Measurements from ENCODE around the gene TERT.

Gene TERT

GRCh38 chr5:1278656-1279442 lies 16.0 kb downstream of the TERT start (continued):
- no peak for TF ChIP-seq ZNF16 (tag by site-specific recombination; IDR thresholded peaks at IDR 0.05; ENCODE audit: low read depth)
- TF ChIP-seq ZNF580 (tag by site-specific recombination; IDR thresholded peaks at IDR 0.05), result no peak
- no peak for TF ChIP-seq ZNF114 (tag by site-specific recombination; IDR thresholded peaks at IDR 0.05)
- no peak for TF ChIP-seq ZNF362 (tag by site-specific recombination; IDR thresholded peaks at IDR 0.05)
- TF ChIP-seq ZNF558 (tag by site-specific recombination; IDR thresholded peaks at IDR 0.05), result no peak
- TF ChIP-seq ZBTB6 (tag by site-specific recombination; IDR thresholded peaks at IDR 0.05), result no peak

GRCh38 chr5:1278216-1278615 lies 16.7 kb downstream of the TERT start:
- no peak overlapping the region for H3K27ac ChIP-seq (ENCODE audit: extremely low read depth, low read depth, low read length)
- H3K4me3 ChIP-seq (ENCODE audit: low read depth, low read length), result no peak overlapping the region
- no peaks in the 10 kb centered on the region for H3K9me3 ChIP-seq (ENCODE audit: control insufficient read depth, insufficient read depth, low read depth, low read length)
- no peak for TF ChIP-seq ZBTB20 (tag by site-specific recombination; IDR thresholded peaks at IDR 0.05)
- TF ChIP-seq ZNF311 (tag by site-specific recombination; IDR thresholded peaks at IDR 0.05; ENCODE audit: borderline replicate concordance), result 0 out of 2 replicates have a peak, but pooled peaks have one; percentile 46
- no peak for TF ChIP-seq PRDM2 (tag by site-specific recombination; IDR thresholded peaks at IDR 0.05; ENCODE audit: borderline replicate concordance)
- H3K4me1 ChIP-seq (ENCODE audit: control insufficient read depth, insufficient read depth, low read length), result no peaks in the 10 kb centered on the region
- H3K36me3 ChIP-seq (ENCODE audit: control insufficient read depth in 2 of 2, insufficient read depth in 1 of 2, low read length in 2 of 2), result peaks cover 0 to 6% of the 10 kb centered on the region in 2 experiments; a peak in 1 of 3 replicates
- POLR2A ChIA-PET, result no interaction called here
- CTCF ChIA-PET, result no interaction called here

GRCh38 chr5:1277781-1278180 lies 17.1 kb downstream of the TERT start:
- ChIA-PET CTCF (no interaction called here), POLR2A (no interaction called here)
- Histone ChIP-seq H3K36me3 (ENCODE audit: control insufficient read depth in 2 of 2, insufficient read depth in 1 of 2, low read length in 2 of 2) (peaks cover 0 to 6% of the 10 kb centered on the region in 2 experiments; a peak in 1 of 3 replicates), H3K9me3 (ENCODE audit: control insufficient read depth, insufficient read depth, low read depth, low read length) (no peaks in the 10 kb centered on the region), H3K4me1 (ENCODE audit: control insufficient read depth, insufficient read depth, low read length) (no peaks in the 10 kb centered on the region), H3K27ac (ENCODE audit: extremely low read depth, low read depth, low read length) (no peak overlapping the region), H3K4me3 (ENCODE audit: low read depth, low read length) (no peak overlapping the region)
- TF ChIP-seq ZNF600 (tag by site-specific recombination; IDR thresholded peaks at IDR 0.05), result no peak
- TF ChIP-seq ZNF518A (tag by site-specific recombination; conservative IDR thresholded peaks at IDR 0.05; ENCODE audit: low read depth), result no peak
- TF ChIP-seq ZNF26 (tag by site-specific recombination; IDR thresholded peaks at IDR 0.05), result no peak
- TF ChIP-seq TCF7L2 (IDR thresholded peaks at IDR 0.05; ENCODE audit: borderline replicate concordance, low read depth, low read length), result no peak
- no peak for TF ChIP-seq GLI4 (tag by site-specific recombination; IDR thresholded peaks at IDR 0.05)
